Measurements from ENCODE around the gene ALDH9A1.
"Not testable (repeated sequence)": the region's sequence is repeated elsewhere in the genome, so short reads cannot be mapped to it uniquely, and the experiment has no call there.

ALDH9A1 gene

GRCh38 chr1:165697881-165698760, at the start of gene ALDH9A1:
Gene ALDH9A1 (minus strand): TSS chr1:165698562. CDS start chr1:165698558, 4 bp downstream.
- DNase-seq (ENCODE audit: low spot score) = peak; percentile 63

GRCh38 chr1:165747632-165748447, 49.5 kb upstream of the ALDH9A1 start:
- DNase-seq (ENCODE audit: low spot score) = peak; percentile 57

GRCh38 chr1:165744913-165745312, 46.6 kb upstream of the ALDH9A1 start:
- not testable (repeated sequence) for DNase-seq (ENCODE audit: low spot score)

- no peak for DNase-seq (ENCODE audit: low spot score)
These were observed 43.8 kb upstream of the ALDH9A1 start for GRCh38 chr1:165742194-165742593.

- DNase-seq (ENCODE audit: low spot score) = no peak
These were observed 40.4 kb upstream of the ALDH9A1 start for GRCh38 chr1:165738794-165739193.

- DNase-seq (ENCODE audit: low spot score) = no peak
These were observed 38.8 kb upstream of the ALDH9A1 start for GRCh38 chr1:165737196-165737595.

GRCh38 chr1:165734906-165735305, 36.5 kb upstream of the ALDH9A1 start:
- DNase-seq (ENCODE audit: low spot score) = no peak

- no peak for DNase-seq (ENCODE audit: low spot score)
These were observed 28.5 kb upstream of the ALDH9A1 start for GRCh38 chr1:165726841-165727240.

GRCh38 chr1:165726169-165726568, 27.8 kb upstream of the ALDH9A1 start:
- peak; percentile 11 for DNase-seq (ENCODE audit: low spot score)

- peak; percentile 26 for DNase-seq (ENCODE audit: low spot score)
These were observed 19.7 kb upstream of the ALDH9A1 start for GRCh38 chr1:165717918-165718515.

- DNase-seq (ENCODE audit: low spot score) = not testable (repeated sequence)
These were observed 18.1 kb upstream of the ALDH9A1 start for GRCh38 chr1:165716265-165717051.

- DNase-seq (ENCODE audit: low spot score) = no peak
These were observed 14.4 kb upstream of the ALDH9A1 start for GRCh38 chr1:165712764-165713163.

- DNase-seq (ENCODE audit: low spot score) = no peak
These were observed 9.8 kb upstream of the ALDH9A1 start for GRCh38 chr1:165707984-165708706.

GRCh38 chr1:165703648-165704047, 5.3 kb upstream of the ALDH9A1 start:
- DNase-seq (ENCODE audit: low spot score) = no peak

- DNase-seq (ENCODE audit: low spot score) = not testable (repeated sequence)
These were observed 3.6 kb upstream of the ALDH9A1 start for GRCh38 chr1:165701922-165702321.

- DNase-seq (ENCODE audit: low spot score) = no peak
These were observed 1.2 kb upstream of the ALDH9A1 start for GRCh38 chr1:165699577-165699976.

- no peak for DNase-seq (ENCODE audit: low spot score)
These were observed 345 bp upstream of the ALDH9A1 start for GRCh38 chr1:165698761-165699052.

- DNase-seq (ENCODE audit: low spot score) = no peak
These were observed 876 bp downstream of the ALDH9A1 start for GRCh38 chr1:165697491-165697880.

GRCh38 chr1:165696625-165697100, 1.7 kb downstream of the ALDH9A1 start:
- no peak for DNase-seq (ENCODE audit: low spot score)

- no peak for DNase-seq (ENCODE audit: low spot score)
These were observed 3.3 kb downstream of the ALDH9A1 start for GRCh38 chr1:165695031-165695430.

- DNase-seq (ENCODE audit: low spot score) = no peak
These were observed 10.3 kb downstream of the ALDH9A1 start for GRCh38 chr1:165688046-165688445.

Measured in HuH-7 (cell line).